Erythroblast (primary cell): ENCODE data around the gene CDK11B.

Experiments
- GATA1 ChIP-seq: IDR thresholded peaks from 2 replicates; pipeline ENCODE4 v1.6.1; 2011; ENCODE audit warnings: low read depth, mild to moderate bottlenecking, control low read depth, low read length, moderate library complexity
- POLR2A ChIP-seq: IDR thresholded peaks from 2 replicates; pipeline ENCODE4 v1.6.1; 2011; ENCODE audit warnings: mild to moderate bottlenecking, low read length

DNA sequence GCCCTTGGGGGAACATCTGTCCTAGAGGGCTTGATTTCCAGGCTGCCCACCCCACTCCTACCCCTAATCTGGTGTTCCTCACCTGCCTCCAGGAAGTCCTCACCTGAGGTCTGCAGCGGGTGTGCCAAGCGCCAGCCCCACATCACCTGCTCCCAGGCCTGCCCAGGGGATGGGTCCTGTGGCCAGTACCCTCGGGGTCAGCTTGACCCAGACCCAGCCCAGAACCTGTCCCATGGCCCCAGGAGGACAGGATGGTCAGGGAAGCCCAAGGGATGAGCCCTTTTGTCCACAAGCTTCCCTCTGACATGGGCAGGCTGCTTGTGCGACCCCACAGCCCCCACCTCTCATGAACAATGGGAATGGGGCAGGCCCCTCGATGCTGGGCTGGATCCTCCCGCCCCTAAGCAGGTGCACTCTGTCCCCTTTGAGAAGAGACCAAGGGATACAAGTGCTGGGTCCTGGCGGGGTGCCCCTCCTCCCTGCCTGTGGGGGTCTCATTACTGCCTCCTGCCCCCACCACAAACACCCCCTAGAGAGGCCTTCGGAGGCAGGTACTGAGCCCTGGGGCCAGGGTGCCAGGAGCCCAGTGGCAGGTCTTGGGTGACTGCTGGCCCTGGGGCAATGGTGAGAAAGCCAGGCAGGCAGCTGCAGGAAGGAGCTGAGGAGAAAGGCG lies 40.3 kb downstream of the CDK11B start:
- TF ChIP-seq POLR2A: no peak
- TF ChIP-seq GATA1: no peak
